Neuronal stem cell (in vitro differentiated cells): ENCODE measurements around the gene C4A. TPM values are rescaled to one million over a fixed set of nuclear protein-coding genes. Genes with fewer than 3 reads are reported as not detected.
A peak's percentile ranks its signal among the peaks of the same experiment; 100 is the strongest.
"Not testable (repeated sequence)": the region's sequence is repeated elsewhere in the genome, so short reads cannot be mapped to it uniquely, and the experiment has no call there.

Experiments used
- DNase-seq: peaks from one replicate; pipeline ENCODE4 v3.0.0-alpha.2; 2013; ENCODE audit warnings: low spot score
- H2AFZ ChIP-seq: one replicate; pipeline ENCODE4 v1.6.1; 2013; ENCODE audit warnings: mild to moderate bottlenecking, low read length, inconsistent platforms
- H2AK5ac ChIP-seq: 2 replicates; pipeline ENCODE4 v1.6.1; 2013; ENCODE audit warnings: low read depth, mild to moderate bottlenecking, inconsistent platforms, low read length, moderate library complexity, mixed read lengths
- H2BK120ac ChIP-seq: 2 replicates; pipeline ENCODE4 v1.6.1; 2013; ENCODE audit warnings: low read depth, mild to moderate bottlenecking, inconsistent platforms, low read length, moderate library complexity, mixed read lengths
- H2BK12ac ChIP-seq: one replicate; pipeline ENCODE4 v1.6.1; 2013; ENCODE audit warnings: low read length, inconsistent platforms
- H2BK15ac ChIP-seq: 2 replicates; pipeline ENCODE4 v1.6.1; 2013; ENCODE audit warnings: mild to moderate bottlenecking, low read length, inconsistent platforms, mixed read lengths
- H2BK5ac ChIP-seq: one replicate; pipeline ENCODE4 v1.6.1; 2013; ENCODE audit warnings: inconsistent platforms, mild to moderate bottlenecking, low read length, moderate library complexity
- H3K14ac ChIP-seq: one replicate; pipeline ENCODE4 v1.6.1; 2013; ENCODE audit warnings: low read length, inconsistent platforms
- H3K18ac ChIP-seq: 2 replicates; pipeline ENCODE4 v1.6.1; 2013; ENCODE audit warnings: low read length, inconsistent platforms
- H3K23ac ChIP-seq: 2 replicates; pipeline ENCODE4 v1.6.1; 2013; ENCODE audit warnings: low read depth, mild to moderate bottlenecking, mixed read lengths, low read length, inconsistent platforms; ENCODE audit not compliant: poor library complexity
- H3K27ac ChIP-seq: replicated peaks from 3 replicates; pipeline ENCODE4 v1.5.1; 2013; ENCODE audit warnings: low read length, inconsistent platforms
- H3K27me3 ChIP-seq, 3 experiments: 2 replicates each; pipeline ENCODE4 v1.6.1; 2013; ENCODE audit warnings: low read length in 3 of 3, mild to moderate bottlenecking in 2 of 3, inconsistent platforms in 1 of 3, low read depth in 1 of 3, mixed read lengths in 1 of 3, moderate library complexity in 1 of 3; ENCODE audit not compliant: control insufficient read depth in 3 of 3, insufficient read depth in 3 of 3
- H3K36me3 ChIP-seq, 2 donors: replicated peaks in 1 of 2; 2 replicates each; pipeline ENCODE4 v1.6.1; 2013; ENCODE audit warnings: low read length in 2 of 2; ENCODE audit not compliant: control insufficient read depth in 2 of 2, insufficient read depth in 2 of 2
- H3K4ac ChIP-seq: 2 replicates; pipeline ENCODE4 v1.6.1; 2013; ENCODE audit warnings: inconsistent platforms, mild to moderate bottlenecking, low read length, moderate library complexity
- H3K4me1 ChIP-seq, 2 donors: 1 replicate in 1 of 2; 2 replicates in 1 of 2; pipeline ENCODE4 v1.6.1; 2013; ENCODE audit warnings: low read length in 2 of 2, low read depth in 1 of 2; ENCODE audit not compliant: control insufficient read depth in 2 of 2, insufficient read depth in 1 of 2
- H3K4me2 ChIP-seq: one replicate; pipeline ENCODE4 v1.6.1; 2013; ENCODE audit warnings: mild to moderate bottlenecking, low read length, inconsistent platforms; ENCODE audit not compliant: insufficient read depth, poor library complexity, severe bottlenecking
- H3K4me3 ChIP-seq, 2 donors: 2 replicates each; pipeline ENCODE4 v1.5.1; 2013; ENCODE audit warnings: low read length in 2 of 2, mild to moderate bottlenecking in 2 of 2, inconsistent platforms in 1 of 2, moderate library complexity in 1 of 2
- H3K79me1 ChIP-seq: one replicate; pipeline ENCODE4 v1.6.1; 2013; ENCODE audit warnings: low read depth, mild to moderate bottlenecking, inconsistent platforms, low read length, moderate library complexity
- H3K9ac ChIP-seq: one replicate; pipeline ENCODE4 v1.6.1; 2013; ENCODE audit warnings: mild to moderate bottlenecking, low read depth, low read length, inconsistent platforms; ENCODE audit not compliant: poor library complexity
- H3K9me3 ChIP-seq, 2 donors: replicated peaks in 1 of 2; 2 replicates each; pipeline versions ENCODE3 to v1.6.1; 2013; ENCODE audit warnings: low read length in 2 of 2, mild to moderate bottlenecking in 2 of 2, inconsistent platforms in 1 of 2, low read depth in 1 of 2, mixed read lengths in 1 of 2, moderate library complexity in 1 of 2; ENCODE audit not compliant: control insufficient read depth in 2 of 2, insufficient read depth in 1 of 2
- H4K8ac ChIP-seq: one replicate; pipeline ENCODE4 v1.6.1; 2013; ENCODE audit warnings: low read depth, mild to moderate bottlenecking, inconsistent platforms, low read length, moderate library complexity
- H4K91ac ChIP-seq: one replicate; pipeline ENCODE4 v1.6.1; 2013; ENCODE audit warnings: low read length, low read depth, mild to moderate bottlenecking, inconsistent platforms; ENCODE audit not compliant: poor library complexity
- WGBS, 2 donors: extraction: QIAGEN DNeasy Blood & Tissue Kit; methylation state at CpG; one replicate each; pipeline ENCODE4 v1.1.7; 2013; ENCODE audit warnings: missing lambda C conversion rate in 2 of 2, mixed read lengths in 1 of 2; ENCODE audit not compliant: insufficient read length in 2 of 2, insufficient replicate concordance in 1 of 2; ENCODE audit errors: extremely low coverage in 2 of 2; 5-methylcytosine and 5-hydroxymethylcytosine counted together
- polyA plus RNA-seq, 2 experiments: library from polyadenylated mRNA; stranded (reverse); fragments of 200-250 nt; gene quantifications; one replicate each; pipeline ENCODE4 v1.2.3, GENCODE V29; 2013

C4A gene
- polyA plus RNA-seq (2013, experiment 1 of 2), result 1.1 TPM
- 0.93 TPM for polyA plus RNA-seq (2013, experiment 2 of 2)

GRCh38 chr6:31981744-31982143 is at the start of gene C4A:
Gene C4A, plus strand, starts transcription at chr6:31982057. Its CDS starts 51 bp downstream, at chr6:31982108.
- not testable (repeated sequence) for H3K4ac ChIP-seq, H3K27me3 ChIP-seq, H3K9ac ChIP-seq, H3K18ac ChIP-seq, H2AFZ ChIP-seq, H2BK5ac ChIP-seq, H3K4me3 ChIP-seq, H3K27ac ChIP-seq, H4K8ac ChIP-seq, H2BK15ac ChIP-seq, H2AK5ac ChIP-seq, H3K23ac ChIP-seq, H3K79me1 ChIP-seq, H4K91ac ChIP-seq, H3K14ac ChIP-seq, H2BK12ac ChIP-seq, H3K4me2 ChIP-seq, H3K4me1 ChIP-seq, DNase-seq, H2BK120ac ChIP-seq, H3K9me3 ChIP-seq
- H3K36me3 ChIP-seq, result peaks cover 7 to 12% of the 10 kb centered on the region in 2 donors
- no CpG with 5 or more reads among the region's 7 CpGs for WGBS, 2 donors

GRCh38 chr6:31932137-31932536 is 49.7 kb upstream of the C4A start:
- H4K8ac ChIP-seq, DNase-seq, H2BK12ac ChIP-seq, H3K4me3 ChIP-seq, H3K4me2 ChIP-seq, H3K27ac ChIP-seq, H3K36me3 ChIP-seq, H3K27me3 ChIP-seq, H3K9me3 ChIP-seq, H3K4ac ChIP-seq, H2BK15ac ChIP-seq, H3K18ac ChIP-seq, H3K4me1 ChIP-seq, H2BK5ac ChIP-seq, H3K9ac ChIP-seq, H2AK5ac ChIP-seq, H3K23ac ChIP-seq, H4K91ac ChIP-seq, H2BK120ac ChIP-seq, H3K14ac ChIP-seq, H2AFZ ChIP-seq, H3K79me1 ChIP-seq: not testable (repeated sequence)
- no CpG with 5 or more reads among the region's 32 CpGs for WGBS, 2 donors

GRCh38 chr6:31933537-31933936 is 48.3 kb upstream of the C4A start:
- Histone ChIP-seq H3K23ac (peak overlapping the region; percentile 65), H3K4me2 (no peak overlapping the region), H3K4ac (no peak overlapping the region), H3K9me3 (peaks cover 0 to 6% of the 10 kb centered on the region in 2 donors), H2AK5ac (no peak overlapping the region), H2AFZ (no peak overlapping the region), H3K27ac (no peak overlapping the region), H2BK15ac (no peak overlapping the region), H3K79me1 (no peaks in the 10 kb centered on the region), H4K8ac (no peak overlapping the region), H3K4me3 (peak overlapping the region in 1 of 2 donors; percentile 29), H2BK5ac (no peak overlapping the region), H2BK120ac (no peak overlapping the region), H3K4me1 (no peaks in the 10 kb centered on the region), H2BK12ac (no peak overlapping the region), H3K9ac (no peak overlapping the region), H3K27me3 (peaks cover 0 to 7% (median 0%) of the 10 kb centered on the region in 3 experiments), H3K18ac (no peak overlapping the region), H4K91ac (no peak overlapping the region), H3K14ac (no peak overlapping the region), H3K36me3 (no peaks in the 10 kb centered on the region)
- WGBS, 2 donors, result no CpG with 5 or more reads among the region's 19 CpGs
- no peak for DNase-seq

DNA sequence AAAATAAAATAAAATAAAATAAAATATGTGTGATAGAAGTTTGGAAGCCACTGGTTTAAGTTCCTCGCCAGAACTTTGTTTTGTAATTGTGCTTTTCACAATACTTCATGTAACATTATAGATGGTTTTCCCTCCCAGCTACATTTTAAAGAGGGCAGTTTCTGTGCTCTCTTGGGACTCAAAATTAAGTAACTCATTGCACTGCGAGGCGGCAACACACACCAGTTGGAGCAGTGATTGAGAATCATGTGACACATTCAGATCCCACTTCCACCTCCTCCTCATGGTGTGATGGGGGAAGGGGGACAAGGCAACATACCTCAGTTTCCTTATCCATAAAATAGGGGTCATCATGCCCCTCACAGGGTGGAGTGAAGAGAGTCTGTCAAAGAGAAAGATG is 46.8 kb upstream of the C4A start:
- Histone ChIP-seq H2BK12ac (no peak overlapping the region), H3K4ac (no peak overlapping the region), H3K4me1 (no peaks in the 10 kb centered on the region), H3K14ac (no peak overlapping the region), H4K8ac (no peak overlapping the region), H3K23ac (no peak overlapping the region), H3K36me3 (no peaks in the 10 kb centered on the region), H3K27me3 (peaks cover 0 to 7% (median 0%) of the 10 kb centered on the region in 3 experiments), H3K9me3 (peaks cover 0 to 6% of the 10 kb centered on the region in 2 donors), H2BK15ac (no peak overlapping the region), H3K27ac (no peak overlapping the region), H2BK5ac (no peak overlapping the region), H2AK5ac (no peak overlapping the region), H3K79me1 (no peaks in the 10 kb centered on the region), H4K91ac (no peak overlapping the region), H3K4me3 (no peak overlapping the region), H2AFZ (no peak overlapping the region), H3K4me2 (no peak overlapping the region), H3K9ac (no peak overlapping the region), H3K18ac (no peak overlapping the region), H2BK120ac (no peak overlapping the region)
- WGBS, 2 donors, result no CpG with 5 or more reads among the region's 3 CpGs
- no peak for DNase-seq
